D721Med (cell line): ENCODE data around the gene LRRC8A.

Experiments
- DNase-seq: peaks from one replicate; pipeline ENCODE4 v3.0.0; 2011; ENCODE audit warnings: low spot score; ENCODE audit not compliant: insufficient read length
- FAIRE-seq: peaks from 2 replicates; lab custom pipeline; 2011; peaks lifted over from hg19 to GRCh38; lab: Jason Lieb, UNC
- TF ChIP-seq, protein P1 (sequence below): IDR thresholded peaks from 2 replicates; pipeline ENCODE4 v1.5.1; 2012; ENCODE audit warnings: mild to moderate bottlenecking, control low read depth; ENCODE audit not compliant: insufficient read depth; ENCODE audit errors: missing control alignments

LRRC8A gene

GRCh38 chr9:128928624-128929023, 46.7 kb downstream of the LRRC8A start:
- FAIRE-seq (no peak), DNase-seq (no peak)
- TF ChIP-seq, protein P1, sequence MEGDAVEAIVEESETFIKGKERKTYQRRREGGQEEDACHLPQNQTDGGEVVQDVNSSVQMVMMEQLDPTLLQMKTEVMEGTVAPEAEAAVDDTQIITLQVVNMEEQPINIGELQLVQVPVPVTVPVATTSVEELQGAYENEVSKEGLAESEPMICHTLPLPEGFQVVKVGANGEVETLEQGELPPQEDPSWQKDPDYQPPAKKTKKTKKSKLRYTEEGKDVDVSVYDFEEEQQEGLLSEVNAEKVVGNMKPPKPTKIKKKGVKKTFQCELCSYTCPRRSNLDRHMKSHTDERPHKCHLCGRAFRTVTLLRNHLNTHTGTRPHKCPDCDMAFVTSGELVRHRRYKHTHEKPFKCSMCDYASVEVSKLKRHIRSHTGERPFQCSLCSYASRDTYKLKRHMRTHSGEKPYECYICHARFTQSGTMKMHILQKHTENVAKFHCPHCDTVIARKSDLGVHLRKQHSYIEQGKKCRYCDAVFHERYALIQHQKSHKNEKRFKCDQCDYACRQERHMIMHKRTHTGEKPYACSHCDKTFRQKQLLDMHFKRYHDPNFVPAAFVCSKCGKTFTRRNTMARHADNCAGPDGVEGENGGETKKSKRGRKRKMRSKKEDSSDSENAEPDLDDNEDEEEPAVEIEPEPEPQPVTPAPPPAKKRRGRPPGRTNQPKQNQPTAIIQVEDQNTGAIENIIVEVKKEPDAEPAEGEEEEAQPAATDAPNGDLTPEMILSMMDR, result no peak

DNA sequence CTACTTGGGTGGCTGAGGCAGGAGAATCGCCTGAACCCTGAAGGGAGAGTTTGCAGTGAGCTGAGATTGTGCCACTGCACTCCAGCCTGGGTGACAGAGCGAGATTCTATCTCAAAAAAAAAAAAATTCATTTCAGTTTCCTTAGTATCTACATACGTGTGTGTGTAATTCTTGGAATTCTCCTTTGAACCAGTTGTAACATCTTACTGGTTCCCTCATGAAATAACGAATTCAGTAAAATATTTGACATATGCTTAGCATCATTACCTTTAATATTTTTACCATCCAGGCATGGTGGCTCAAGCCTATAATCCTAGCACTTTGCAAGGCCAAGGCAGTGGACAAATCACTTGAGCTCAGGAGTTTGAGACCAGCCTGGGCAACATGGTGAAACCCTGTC, 47.6 kb downstream of the LRRC8A start:
- FAIRE-seq, result no peak

GRCh38 chr9:128933731-128934130, 51.8 kb downstream of the LRRC8A start:
- no peak for FAIRE-seq
- TF ChIP-seq, protein P1, result no peak

More for the DNA sequence above, 47.6 kb downstream of the LRRC8A start:
- DNase-seq, result no peak
- TF ChIP-seq, protein P1, result no peak

GRCh38 chr9:128936171-128936865, 54.4 kb downstream of the LRRC8A start:
- FAIRE-seq (no peak), DNase-seq (no peak)
- TF ChIP-seq, protein P1, result no peak

More at GRCh38 chr9:128933731-128934130, 51.8 kb downstream of the LRRC8A start:
- no peak for DNase-seq

GRCh38 chr9:128937310-128938165, 55.6 kb downstream of the LRRC8A start:
- DNase-seq, result no peak
- TF ChIP-seq, protein P1, result no peak
- no peak for FAIRE-seq

DNA sequence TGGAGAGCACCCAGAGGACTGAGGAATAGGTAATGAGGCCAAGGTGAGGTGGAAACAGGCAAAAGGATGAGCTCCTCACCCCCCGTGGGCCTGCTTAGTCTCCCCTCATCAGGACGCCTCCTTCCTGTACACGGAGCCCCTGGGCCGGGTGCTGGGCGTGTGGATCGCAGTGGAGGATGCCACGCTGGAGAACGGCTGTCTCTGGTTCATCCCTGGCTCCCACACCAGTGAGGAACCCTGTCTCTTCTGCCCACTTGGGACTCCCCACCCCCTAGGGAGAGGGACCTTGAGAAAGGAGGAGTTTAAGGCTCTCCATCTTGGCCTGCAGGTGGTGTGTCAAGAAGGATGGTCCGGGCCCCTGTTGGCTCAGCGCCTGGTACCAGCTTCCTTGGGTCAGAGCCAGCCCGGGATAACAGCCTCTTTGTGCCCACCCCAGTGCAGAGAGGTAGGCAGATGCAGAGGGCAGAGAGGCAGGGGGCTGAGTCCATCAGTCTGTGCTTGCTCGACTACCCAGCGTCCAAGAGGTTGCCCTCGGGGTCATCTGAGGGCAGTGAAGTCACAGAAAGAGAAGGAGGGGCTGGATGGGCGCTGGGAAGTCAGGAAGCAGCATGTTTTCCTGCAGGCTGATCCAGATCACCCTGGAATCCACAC, 58.5 kb downstream of the LRRC8A start:
- DNase-seq (no peak), FAIRE-seq (no peak)
- TF ChIP-seq, protein P1, result no peak
